ENCODE results near the gene LSM7. TPM values are rescaled to one million over a fixed set of nuclear protein-coding genes. Genes with fewer than 3 reads are reported as not detected.

Gene LSM7
- total RNA-seq, 1 experiment from 2014 or later: 282 TPM

DNA sequence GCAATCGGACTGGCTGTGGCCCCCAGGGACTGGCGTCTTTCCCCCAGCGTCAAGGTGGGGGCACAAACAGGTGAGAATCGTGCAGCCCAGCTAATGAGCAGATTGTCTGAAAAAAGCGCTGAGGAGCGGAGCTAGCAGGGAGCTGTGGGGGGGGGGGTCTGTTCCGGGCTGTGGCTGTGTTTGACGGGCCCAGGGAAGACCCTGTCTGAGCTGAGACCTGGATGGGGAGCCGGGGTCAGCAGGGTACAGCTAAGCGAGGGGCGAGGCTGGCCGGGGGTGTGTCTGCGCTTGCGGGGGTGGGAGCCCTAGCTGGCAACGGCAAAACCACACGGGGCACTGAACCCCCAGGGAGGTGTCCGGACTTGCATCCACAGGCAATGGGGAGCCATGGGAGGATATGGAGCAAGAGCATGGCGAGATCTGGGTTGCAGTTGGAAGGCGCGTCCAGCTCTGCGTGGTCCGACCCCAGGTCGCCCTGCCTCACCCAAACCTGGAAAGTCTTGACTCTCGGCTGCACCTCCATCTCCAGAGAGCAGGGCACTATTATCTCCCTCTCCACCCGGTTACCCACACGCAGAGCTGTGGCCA lies 25.1 kb downstream of the LSM7 start:
- Histone ChIP-seq H3K79me2 (ENCODE audit: low read length) (no peaks in the 10 kb centered on the region), H3K4me1 (ENCODE audit: insufficient read depth, low read length) (no peaks in the 10 kb centered on the region), H3K9me3 (ENCODE audit: low read length) (no peaks in the 10 kb centered on the region), H3K4me2 (ENCODE audit: low read length) (no peak overlapping the region), H3K4me3 (ENCODE audit: low read length) (no peak overlapping the region), H3K9me2 (replicated peaks; ENCODE audit: low read length) (no peaks in the 10 kb centered on the region), H3K27ac (ENCODE audit: low read length) (no peak overlapping the region), H4K20me1 (ENCODE audit: low read length) (no peaks in the 10 kb centered on the region), H3F3A (ENCODE audit: low read length, unreplicated experiment) (no peaks in the 10 kb centered on the region), H2AFZ (ENCODE audit: low read length) (no peak overlapping the region), H3K9ac (ENCODE audit: low read length) (no peak overlapping the region), H3K27me3 (ENCODE audit: low read length) (no peaks in the 10 kb centered on the region), H3K36me3 (ENCODE audit: low read depth, low read length) (no peaks in the 10 kb centered on the region)
- TF ChIP-seq, protein P1, sequence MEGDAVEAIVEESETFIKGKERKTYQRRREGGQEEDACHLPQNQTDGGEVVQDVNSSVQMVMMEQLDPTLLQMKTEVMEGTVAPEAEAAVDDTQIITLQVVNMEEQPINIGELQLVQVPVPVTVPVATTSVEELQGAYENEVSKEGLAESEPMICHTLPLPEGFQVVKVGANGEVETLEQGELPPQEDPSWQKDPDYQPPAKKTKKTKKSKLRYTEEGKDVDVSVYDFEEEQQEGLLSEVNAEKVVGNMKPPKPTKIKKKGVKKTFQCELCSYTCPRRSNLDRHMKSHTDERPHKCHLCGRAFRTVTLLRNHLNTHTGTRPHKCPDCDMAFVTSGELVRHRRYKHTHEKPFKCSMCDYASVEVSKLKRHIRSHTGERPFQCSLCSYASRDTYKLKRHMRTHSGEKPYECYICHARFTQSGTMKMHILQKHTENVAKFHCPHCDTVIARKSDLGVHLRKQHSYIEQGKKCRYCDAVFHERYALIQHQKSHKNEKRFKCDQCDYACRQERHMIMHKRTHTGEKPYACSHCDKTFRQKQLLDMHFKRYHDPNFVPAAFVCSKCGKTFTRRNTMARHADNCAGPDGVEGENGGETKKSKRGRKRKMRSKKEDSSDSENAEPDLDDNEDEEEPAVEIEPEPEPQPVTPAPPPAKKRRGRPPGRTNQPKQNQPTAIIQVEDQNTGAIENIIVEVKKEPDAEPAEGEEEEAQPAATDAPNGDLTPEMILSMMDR (conservative IDR thresholded peaks at IDR 0.05; ENCODE audit: low read depth, low read length): no peak
- TF ChIP-seq EZH2 (IDR thresholded peaks at IDR 0.05; ENCODE audit: low read length, unreplicated experiment) (no peak), EZH2phosphoT487 (IDR thresholded peaks at IDR 0.05; ENCODE audit: borderline replicate concordance, low read length) (no peak)
- ATAC-seq (no peak), DNase-seq (no peak)
- BruUV-seq (replicated peaks): no TSS peak
- POLR2A ChIA-PET (ENCODE audit: unreplicated experiment): no interaction called here
- intact Hi-C loops (cut with micrococcal nuclease): no loop called here
- CTCF ChIA-PET: no interaction called here

DNA sequence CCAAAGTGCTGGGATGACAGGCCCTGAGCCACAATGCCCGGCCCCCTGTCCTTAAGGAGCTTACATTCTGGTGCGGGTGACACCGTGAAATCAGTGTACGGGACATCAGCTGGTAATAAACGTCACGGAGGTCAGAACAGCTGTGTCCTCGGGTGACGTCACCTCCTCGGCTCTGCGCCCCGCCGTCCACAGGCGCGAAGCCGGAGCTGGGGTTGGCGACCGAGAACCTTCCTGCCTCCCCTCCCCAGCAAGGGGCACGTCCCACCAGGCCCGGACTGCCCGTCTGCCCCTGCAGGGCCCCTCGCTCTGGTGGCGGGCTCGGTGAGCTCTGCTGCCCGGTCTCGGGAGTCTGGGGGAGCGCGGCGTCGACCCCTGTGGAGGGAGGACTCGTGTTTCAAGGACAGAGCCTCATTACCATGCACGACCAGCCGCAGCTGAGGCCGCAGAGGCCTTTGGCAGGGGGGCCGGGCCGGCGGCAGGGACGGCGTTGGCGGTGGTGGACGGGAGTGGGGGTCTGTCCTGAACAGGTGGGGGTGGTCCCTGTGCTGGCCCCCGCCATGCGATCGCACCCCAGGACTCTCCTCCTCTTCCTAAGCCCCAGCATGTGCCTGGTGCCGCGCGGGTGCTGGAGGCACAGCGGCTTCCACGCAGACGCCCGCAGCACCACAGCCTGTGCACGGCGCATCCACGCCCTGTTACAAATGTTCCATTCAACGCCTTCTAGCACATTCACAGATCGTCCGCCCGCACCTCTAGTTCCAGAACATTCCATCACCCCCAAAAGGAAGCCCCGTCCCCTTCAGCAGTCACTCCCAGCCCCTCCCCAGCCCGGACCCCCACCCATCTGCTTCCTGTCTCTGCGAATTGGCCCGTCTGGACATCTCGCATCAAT lies 25.8 kb downstream of the LSM7 start:
- no peaks in the 10 kb centered on the region for H3F3A ChIP-seq (ENCODE audit: low read length, unreplicated experiment)
- DNase-seq: no peak
- no peak overlapping the region for H3K27ac ChIP-seq (ENCODE audit: low read length)
- no peak for ATAC-seq
- POLR2A ChIA-PET (ENCODE audit: unreplicated experiment): no interaction called here
- H3K9me3 ChIP-seq (ENCODE audit: low read length): no peaks in the 10 kb centered on the region
- H3K27me3 ChIP-seq (ENCODE audit: low read length): no peaks in the 10 kb centered on the region
- intact Hi-C loops (cut with micrococcal nuclease): no loop called here
- no peak overlapping the region for H3K4me3 ChIP-seq (ENCODE audit: low read length)
- no peak overlapping the region for H3K4me2 ChIP-seq (ENCODE audit: low read length)
- H3K79me2 ChIP-seq (ENCODE audit: low read length): no peaks in the 10 kb centered on the region
- no TSS peak for BruUV-seq (replicated peaks)
- TF ChIP-seq, protein P1 (conservative IDR thresholded peaks at IDR 0.05; ENCODE audit: low read depth, low read length): no peak
- TF ChIP-seq EZH2 (IDR thresholded peaks at IDR 0.05; ENCODE audit: low read length, unreplicated experiment) (no peak), EZH2phosphoT487 (IDR thresholded peaks at IDR 0.05; ENCODE audit: borderline replicate concordance, low read length) (no peak)
- CTCF ChIA-PET: no interaction called here
- no peaks in the 10 kb centered on the region for H3K9me2 ChIP-seq (replicated peaks; ENCODE audit: low read length)
- no peak overlapping the region for H3K9ac ChIP-seq (ENCODE audit: low read length)
- H3K36me3 ChIP-seq (ENCODE audit: low read depth, low read length): no peaks in the 10 kb centered on the region
- H4K20me1 ChIP-seq (ENCODE audit: low read length): no peaks in the 10 kb centered on the region
- H2AFZ ChIP-seq (ENCODE audit: low read length): no peak overlapping the region
- H3K4me1 ChIP-seq (ENCODE audit: insufficient read depth, low read length): no peaks in the 10 kb centered on the region

DNA sequence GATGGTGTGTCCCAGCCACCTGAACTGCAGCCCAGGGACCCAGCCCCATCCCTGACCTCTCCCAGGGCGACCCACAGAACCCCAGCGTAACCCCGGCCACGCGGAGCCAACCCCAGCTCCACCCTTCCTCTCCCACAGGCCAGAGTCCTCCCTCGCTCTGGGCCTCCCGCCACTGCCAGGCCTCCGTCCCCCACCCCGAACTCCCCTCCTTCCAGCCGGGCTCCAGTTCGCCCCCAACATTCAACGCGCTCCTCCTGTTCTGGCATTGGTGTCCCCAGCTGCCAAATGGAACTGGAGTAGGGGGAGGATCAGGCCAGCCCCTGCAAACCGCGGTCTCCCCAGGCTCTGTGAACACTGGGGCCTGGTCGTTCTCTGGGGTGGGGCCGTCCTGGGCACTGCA lies 27.9 kb downstream of the LSM7 start:
- TF ChIP-seq, protein P1 (conservative IDR thresholded peaks at IDR 0.05; ENCODE audit: low read depth, low read length): no peak
- no peak for TF ChIP-seq EZH2 (IDR thresholded peaks at IDR 0.05; ENCODE audit: low read length, unreplicated experiment)
- TF ChIP-seq EZH2phosphoT487 (IDR thresholded peaks at IDR 0.05; ENCODE audit: borderline replicate concordance, low read length): no peak
- ATAC-seq (no peak), DNase-seq (no peak)
- H3K36me3 ChIP-seq (ENCODE audit: low read depth, low read length): no peaks in the 10 kb centered on the region
- H3K4me3 ChIP-seq (ENCODE audit: low read length): no peak overlapping the region
- no peaks in the 10 kb centered on the region for H3K27me3 ChIP-seq (ENCODE audit: low read length)
- H3F3A ChIP-seq (ENCODE audit: low read length, unreplicated experiment): no peaks in the 10 kb centered on the region
- no peak overlapping the region for H3K27ac ChIP-seq (ENCODE audit: low read length)
- H3K4me1 ChIP-seq (ENCODE audit: insufficient read depth, low read length): no peaks in the 10 kb centered on the region
- no peaks in the 10 kb centered on the region for H3K9me3 ChIP-seq (ENCODE audit: low read length)
- no peak overlapping the region for H3K9ac ChIP-seq (ENCODE audit: low read length)
- ChIA-PET CTCF (no interaction called here), POLR2A (ENCODE audit: unreplicated experiment) (no interaction called here)
- no peaks in the 10 kb centered on the region for H3K9me2 ChIP-seq (replicated peaks; ENCODE audit: low read length)
- no peak overlapping the region for H3K4me2 ChIP-seq (ENCODE audit: low read length)
- H2AFZ ChIP-seq (ENCODE audit: low read length): no peak overlapping the region
- BruUV-seq (replicated peaks): no TSS peak
- no peaks in the 10 kb centered on the region for H3K79me2 ChIP-seq (ENCODE audit: low read length)
- no peaks in the 10 kb centered on the region for H4K20me1 ChIP-seq (ENCODE audit: low read length)
- intact Hi-C loops (cut with micrococcal nuclease): no loop called here

Data from PC-3 (cell line).